Suppressor macrophage treated with lipopolysaccharide for 1 hour (primary cell): ENCODE results near the gene OR7G1.
A peak's percentile ranks its signal among the peaks of the same experiment; 100 is the strongest.
"Not testable (repeated sequence)": the region's sequence is repeated elsewhere in the genome, so short reads cannot be mapped to it uniquely, and the experiment has no call there.

Experiments
- DNase-seq, 3 donors: peaks; one replicate each; pipeline ENCODE4 v3.0.0-alpha.2; 2020 to 2022

OR7G1 gene

GRCh38 chr19:9076901-9077300 is 38.7 kb downstream of the OR7G1 start:
- no peak for DNase-seq

- peak; percentile 21 to 37 (median 27) for DNase-seq
These were observed 40.3 kb downstream of the OR7G1 start for GRCh38 chr19:9075064-9075949.

GRCh38 chr19:9073806-9074205 is 41.8 kb downstream of the OR7G1 start:
- DNase-seq: no peak

- not testable (repeated sequence) for DNase-seq
These were observed 43.8 kb downstream of the OR7G1 start for GRCh38 chr19:9071720-9072119.

GRCh38 chr19:9070066-9070465 is 45.5 kb downstream of the OR7G1 start:
- DNase-seq: no peak

- DNase-seq: no peak
These were observed 50.0 kb downstream of the OR7G1 start for GRCh38 chr19:9065457-9066014.
